HG02840 (cell line): ENCODE data around the gene SPIN1.
A peak's percentile ranks its signal among the peaks of the same experiment; 100 is the strongest.

Source experiments
- ATAC-seq: cut with Tn5 transposase; IDR thresholded peaks from one replicate; pipeline ENCODE4 v1.9.1; 2021; ENCODE audit warnings: mild to moderate bottlenecking, moderate library complexity, moderate number of reproducible peaks; ENCODE audit not compliant: unreplicated experiment, low FRiP score

SPIN1 gene

DNA sequence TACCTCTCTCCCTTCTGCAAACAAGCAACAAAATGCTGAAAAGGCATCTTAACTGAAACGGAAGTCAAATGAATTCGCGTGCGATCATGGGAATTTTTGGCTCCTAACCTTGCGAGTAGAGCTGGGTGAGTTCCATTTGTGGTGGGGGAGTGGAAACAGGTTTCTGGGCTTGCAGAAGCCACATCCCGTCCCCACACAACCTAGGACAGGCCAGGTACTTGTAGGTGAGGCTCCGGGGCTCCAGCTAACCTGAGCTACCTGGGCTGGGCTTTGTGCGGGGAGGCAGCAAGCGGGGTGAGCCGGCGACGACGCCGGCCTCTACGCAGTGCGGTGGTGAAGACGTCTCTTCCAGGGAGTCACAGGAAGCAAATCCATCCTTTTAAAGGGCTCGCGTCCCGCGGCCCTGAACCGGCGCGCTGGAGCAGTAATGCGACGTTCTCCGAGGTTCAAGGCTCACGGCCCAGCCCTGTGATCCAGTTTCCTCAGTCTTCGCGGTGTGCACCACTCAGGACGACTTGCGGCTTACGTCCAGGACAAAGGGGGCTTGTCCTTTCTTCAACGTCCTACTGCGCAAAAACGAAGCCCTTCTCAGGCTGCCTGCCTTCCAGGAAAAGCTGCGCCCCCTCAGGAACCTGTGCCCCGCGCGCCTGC is 567 bp upstream of the SPIN1 start:
- peak; percentile 7 for ATAC-seq

- ATAC-seq, result peak; percentile 26
Measured at GRCh38 chr9:88388886-88389605, 802 bp downstream of the SPIN1 start.

DNA sequence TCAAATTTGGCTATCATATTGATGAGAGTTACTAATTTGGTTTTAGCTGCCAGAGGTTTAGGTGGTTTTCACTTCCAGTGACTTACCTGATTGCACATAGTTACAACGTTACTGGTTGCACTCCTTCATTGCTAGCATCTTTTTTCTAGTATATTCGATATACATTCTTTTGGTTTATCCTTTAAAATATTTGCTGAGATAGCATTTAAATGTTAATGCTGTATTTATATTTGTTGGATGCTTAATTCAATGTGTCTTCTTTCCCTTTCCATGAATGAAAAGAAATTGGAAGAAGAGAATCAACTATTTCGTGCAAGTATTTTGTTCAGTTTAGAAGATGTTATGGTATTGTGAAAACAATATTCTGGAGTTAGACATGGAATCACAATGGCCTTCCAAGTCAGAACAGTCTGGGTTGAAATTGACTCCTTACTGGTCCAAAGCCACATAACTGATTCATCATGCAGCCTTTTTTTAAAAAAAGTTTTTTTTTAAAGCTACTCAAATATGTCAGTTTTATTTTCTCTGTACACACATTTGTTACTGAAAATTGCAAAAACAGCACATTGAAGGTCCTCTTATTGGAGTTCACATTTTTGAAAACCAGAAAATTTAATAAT is 2.2 kb downstream of the SPIN1 start:
- ATAC-seq, result no peak

DNA sequence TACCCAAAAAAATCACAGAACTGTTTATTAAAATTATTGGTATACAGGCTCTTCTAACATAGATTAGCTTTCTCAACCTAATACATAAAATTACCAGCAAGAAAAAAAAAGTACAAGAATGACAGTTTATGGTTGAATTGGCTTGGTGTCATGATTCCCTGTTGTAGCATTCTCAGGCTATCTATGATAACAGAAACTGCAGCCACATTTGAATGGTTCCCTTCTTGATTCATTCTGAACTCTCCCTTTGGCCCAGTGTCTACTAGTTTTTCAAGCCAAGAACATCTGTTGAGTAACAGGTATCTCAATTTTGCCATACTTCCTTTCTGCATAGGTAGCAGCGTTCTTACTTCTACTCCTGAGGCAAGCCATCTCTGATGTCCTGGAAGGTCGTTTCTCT is 3.0 kb downstream of the SPIN1 start:
- ATAC-seq, result no peak

GRCh38 chr9:88391921-88392320 is 3.7 kb downstream of the SPIN1 start:
- ATAC-seq, result no peak

- ATAC-seq, result no peak
Measured at GRCh38 chr9:88392549-88392948, 4.3 kb downstream of the SPIN1 start.

DNA sequence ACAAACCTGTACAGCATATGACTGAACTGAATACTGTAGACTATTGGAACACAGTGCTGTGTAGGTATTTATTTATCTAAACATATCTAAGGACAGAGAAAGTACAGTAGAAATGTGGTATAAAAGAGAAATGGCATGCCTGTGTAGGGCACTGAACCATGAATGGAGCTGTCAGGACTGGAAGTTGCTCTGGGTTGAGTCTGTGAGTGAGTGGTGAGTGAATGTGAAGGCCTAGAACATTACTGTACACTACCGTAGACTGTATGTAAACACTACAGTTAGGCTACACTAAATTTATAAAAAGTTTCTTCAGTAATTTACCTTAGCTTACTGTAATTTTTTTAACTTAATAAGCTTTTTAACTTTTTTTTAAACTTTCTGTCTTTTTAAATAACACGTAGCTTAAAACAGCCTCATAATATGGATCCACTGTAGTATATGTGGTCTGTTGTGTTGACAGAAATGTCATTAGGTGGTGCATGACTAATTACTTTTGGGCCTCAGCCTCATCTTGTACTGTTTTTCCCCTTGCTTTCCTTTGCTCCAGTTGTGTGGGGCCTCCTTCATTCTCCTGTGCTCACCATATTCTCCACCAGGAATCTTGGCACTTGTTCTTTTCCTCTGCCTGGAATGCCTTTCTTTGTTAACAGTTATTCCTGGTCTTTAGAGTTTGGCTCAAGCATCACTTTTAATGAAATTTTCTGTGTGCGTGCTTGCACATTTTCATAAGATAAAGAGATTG is 8.8 kb downstream of the SPIN1 start:
- no peak for ATAC-seq

DNA sequence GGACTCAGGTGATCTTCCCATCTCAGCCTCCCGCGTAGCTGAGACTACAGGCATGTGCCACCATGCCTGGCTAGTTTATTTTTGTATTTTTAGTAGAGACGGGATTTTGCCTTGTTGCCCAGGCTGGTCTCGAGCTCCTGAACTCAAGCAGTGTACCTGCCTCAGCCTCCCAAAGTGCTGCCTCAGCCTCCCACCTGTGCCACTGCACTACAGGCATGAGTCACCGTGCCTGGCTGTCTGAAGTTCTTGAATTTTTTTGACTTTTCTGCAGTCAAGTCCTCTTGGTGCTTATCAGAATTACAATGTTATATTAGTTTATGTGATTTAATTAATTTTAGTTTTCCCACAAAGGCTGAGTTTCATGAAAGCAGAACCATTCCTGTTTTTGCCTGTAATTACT is 9.8 kb downstream of the SPIN1 start:
- no peak for ATAC-seq

GRCh38 chr9:88399966-88400365 is 11.7 kb downstream of the SPIN1 start:
- ATAC-seq, result no peak

DNA sequence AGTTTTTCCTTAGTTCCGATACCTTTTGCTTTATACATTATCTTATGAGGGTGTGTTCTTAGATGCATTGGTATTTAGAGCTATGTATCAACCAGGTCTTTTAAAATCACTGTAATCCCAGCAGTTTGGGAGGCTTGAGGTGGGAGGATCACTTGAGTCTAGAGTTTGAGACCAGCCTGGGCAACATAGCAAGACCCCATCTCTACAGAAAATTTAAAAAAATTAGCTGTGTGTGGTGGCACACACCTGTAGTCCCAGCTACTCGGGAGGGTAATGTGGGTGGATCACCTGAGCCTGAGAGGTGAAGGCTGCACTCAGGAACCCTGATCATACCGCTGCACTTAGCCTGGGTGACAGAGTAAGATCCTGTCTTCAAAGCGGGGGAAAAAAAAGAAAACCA is 15.1 kb downstream of the SPIN1 start:
- ATAC-seq, result no peak

DNA sequence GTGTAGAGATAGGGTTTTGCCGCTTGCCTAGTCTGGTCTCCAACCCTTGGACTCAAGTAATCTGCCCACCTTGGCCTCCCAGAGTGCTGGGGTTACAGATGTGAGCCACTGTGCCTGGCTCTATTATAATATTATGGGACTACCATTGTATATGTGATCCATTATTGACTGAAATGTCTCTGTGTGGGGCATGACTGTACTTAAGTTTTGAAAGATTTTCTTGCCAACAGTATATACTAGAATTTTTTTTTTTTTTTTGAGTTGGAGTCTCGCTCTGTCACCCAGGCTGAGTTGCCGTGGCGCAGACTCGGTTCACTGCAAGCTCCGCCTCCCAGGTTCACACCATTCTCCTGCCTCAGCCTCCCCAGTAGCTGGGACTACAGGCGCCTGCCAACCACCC is 17.8 kb downstream of the SPIN1 start:
- no peak for ATAC-seq

DNA sequence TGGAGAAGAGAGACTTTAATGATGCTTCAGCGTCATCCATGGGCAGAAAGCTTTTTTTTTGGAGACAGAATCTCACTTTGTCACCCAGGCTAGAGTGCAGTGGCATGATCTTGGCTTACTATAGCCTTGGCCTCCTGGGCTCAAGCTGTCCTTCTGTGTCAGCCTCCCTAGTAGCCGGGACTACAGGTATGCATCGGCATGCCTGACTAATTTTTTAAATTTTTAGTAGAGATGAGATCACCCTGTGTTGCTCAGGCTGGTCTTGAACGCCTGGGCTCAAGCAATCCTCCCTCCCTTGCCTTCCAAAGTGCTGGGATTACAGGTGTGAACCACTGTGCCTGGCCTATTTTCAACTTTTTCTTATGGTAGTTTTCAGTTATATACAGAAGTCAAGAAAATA is 23.2 kb downstream of the SPIN1 start:
- no peak for ATAC-seq

DNA sequence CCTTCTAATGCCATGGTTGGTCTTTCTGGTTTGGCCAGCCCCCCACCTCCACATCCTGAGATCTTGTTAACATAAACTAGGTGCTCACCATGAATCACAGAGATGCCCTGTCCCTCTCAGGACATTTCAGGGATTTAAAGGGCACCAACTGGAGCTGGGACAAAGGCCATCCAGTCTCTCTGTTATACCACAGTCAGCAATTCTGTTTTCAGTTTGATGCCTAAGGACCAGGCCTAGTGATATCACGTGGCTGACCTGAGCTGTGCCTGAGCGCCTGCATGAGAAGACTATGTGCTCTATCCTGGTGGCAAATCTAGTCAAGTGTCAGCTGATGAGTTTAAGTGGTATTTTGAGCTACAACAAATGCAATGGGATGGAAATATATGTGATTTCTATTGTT is 26.1 kb downstream of the SPIN1 start:
- ATAC-seq, result no peak

- ATAC-seq, result no peak
Measured at GRCh38 chr9:88418025-88418424, 29.8 kb downstream of the SPIN1 start.

GRCh38 chr9:88418715-88419540 is 30.7 kb downstream of the SPIN1 start:
- ATAC-seq, result no peak

DNA sequence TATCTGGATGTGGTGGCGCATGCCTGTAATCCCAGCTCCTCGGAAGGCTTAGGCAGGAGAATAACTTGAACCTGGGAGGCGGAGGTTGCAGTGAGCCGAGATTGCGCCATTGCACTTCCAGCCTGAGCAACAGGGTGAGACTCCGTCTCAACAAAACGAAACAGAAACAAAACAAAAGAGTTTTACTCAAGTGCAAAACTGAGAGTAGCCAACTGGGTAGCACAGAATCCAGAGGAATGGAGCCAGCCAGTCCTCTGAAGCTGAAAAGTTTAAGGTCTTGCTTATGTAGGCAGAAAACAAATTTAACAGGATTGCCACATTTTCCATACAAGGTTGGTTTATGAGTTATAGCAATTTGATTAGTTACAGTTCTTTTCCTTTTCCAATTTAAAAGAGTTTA is 32.0 kb downstream of the SPIN1 start:
- no peak for ATAC-seq

DNA sequence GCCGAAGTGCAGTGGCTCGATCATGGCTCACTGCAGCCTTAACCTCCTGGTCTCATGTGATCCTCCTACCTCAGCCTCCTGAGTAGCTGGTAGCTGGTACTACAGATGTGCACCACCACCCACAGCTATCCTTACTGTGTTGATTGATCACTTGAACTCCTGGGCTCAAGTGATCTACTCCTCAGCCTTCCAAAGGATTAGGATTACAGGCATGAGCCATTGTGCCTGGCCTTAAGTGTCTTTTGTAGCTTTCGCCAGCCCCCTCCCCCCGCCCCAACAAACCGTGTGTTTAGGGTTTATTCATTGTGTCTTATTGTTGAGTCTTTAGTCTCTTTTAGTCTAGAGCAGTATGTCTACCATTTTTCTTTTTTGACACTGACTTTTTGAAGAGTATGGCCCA is 33.1 kb downstream of the SPIN1 start:
- no peak for ATAC-seq

- ATAC-seq, result no peak
Measured at GRCh38 chr9:88425538-88425950, 37.3 kb downstream of the SPIN1 start.

DNA sequence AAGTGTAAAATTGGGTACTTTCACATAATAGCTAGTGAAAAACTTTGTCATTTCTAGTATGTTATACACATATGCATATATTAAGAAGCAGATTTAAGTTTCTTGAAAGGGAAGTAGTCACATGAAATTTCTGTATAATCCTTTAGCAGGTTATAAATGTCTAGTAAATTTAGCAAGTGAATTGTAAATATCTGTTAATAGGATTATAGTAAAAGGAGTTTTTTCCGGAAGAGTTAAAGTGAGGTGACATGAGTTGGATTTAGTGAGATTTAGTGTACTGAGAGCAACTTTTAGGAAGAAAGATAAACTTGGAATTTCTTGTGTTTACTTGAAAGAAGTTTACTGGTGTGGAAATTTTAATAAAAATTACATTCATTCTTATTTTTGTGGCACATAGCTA is 38.4 kb downstream of the SPIN1 start:
- ATAC-seq, result no peak
